Measurements from ENCODE around the gene PDGFD.

The PDGFD gene

GRCh38 chr11:104164028-104164520, at the start of gene PDGFD:
Gene PDGFD, minus strand, starts transcription at chr11:104164147.
- peak in 1 of 2 donors; percentile 22 for DNase-seq (ENCODE audit: low read depth in 2 of 2, low spot score in 1 of 2)

- DNase-seq (ENCODE audit: low read depth in 2 of 2, low spot score in 1 of 2), result no peak
Measured at GRCh38 chr11:104206936-104207335, 43.0 kb upstream of the PDGFD start.

GRCh38 chr11:104205838-104206237, 41.9 kb upstream of the PDGFD start:
- DNase-seq (ENCODE audit: low read depth in 2 of 2, low spot score in 1 of 2), result no peak

- DNase-seq (ENCODE audit: low read depth in 2 of 2, low spot score in 1 of 2), result no peak
Measured at GRCh38 chr11:104200688-104201087, 36.7 kb upstream of the PDGFD start.

GRCh38 chr11:104199053-104199452, 35.1 kb upstream of the PDGFD start:
- no peak for DNase-seq (ENCODE audit: low read depth in 2 of 2, low spot score in 1 of 2)

GRCh38 chr11:104198576-104198975, 34.6 kb upstream of the PDGFD start:
- DNase-seq (ENCODE audit: low read depth in 2 of 2, low spot score in 1 of 2), result no peak

- DNase-seq (ENCODE audit: low read depth in 2 of 2, low spot score in 1 of 2), result no peak
Measured at GRCh38 chr11:104191124-104191523, 27.2 kb upstream of the PDGFD start.

GRCh38 chr11:104183593-104183992, 19.6 kb upstream of the PDGFD start:
- no peak for DNase-seq (ENCODE audit: low read depth in 2 of 2, low spot score in 1 of 2)

GRCh38 chr11:104175769-104176168, 11.8 kb upstream of the PDGFD start:
- no peak for DNase-seq (ENCODE audit: low read depth in 2 of 2, low spot score in 1 of 2)

GRCh38 chr11:104169091-104169490, 5.1 kb upstream of the PDGFD start:
- no peak for DNase-seq (ENCODE audit: low read depth in 2 of 2, low spot score in 1 of 2)

- no peak for DNase-seq (ENCODE audit: low read depth in 2 of 2, low spot score in 1 of 2)
Measured at GRCh38 chr11:104165014-104165413, 1.1 kb upstream of the PDGFD start.

GRCh38 chr11:104163100-104164027, 583 bp downstream of the PDGFD start:
- DNase-seq (ENCODE audit: low read depth in 2 of 2, low spot score in 1 of 2), result no peak

GRCh38 chr11:104161751-104162450, 2.0 kb downstream of the PDGFD start:
- DNase-seq (ENCODE audit: low read depth in 2 of 2, low spot score in 1 of 2), result no peak

GRCh38 chr11:104159356-104159755, 4.6 kb downstream of the PDGFD start:
- no peak for DNase-seq (ENCODE audit: low read depth in 2 of 2, low spot score in 1 of 2)

GRCh38 chr11:104155375-104155774, 8.6 kb downstream of the PDGFD start:
- DNase-seq (ENCODE audit: low read depth in 2 of 2, low spot score in 1 of 2), result no peak

GRCh38 chr11:104154296-104154695, 9.7 kb downstream of the PDGFD start:
- no peak for DNase-seq (ENCODE audit: low read depth in 2 of 2, low spot score in 1 of 2)

GRCh38 chr11:104152941-104153505, 10.9 kb downstream of the PDGFD start:
- no peak for DNase-seq (ENCODE audit: low read depth in 2 of 2, low spot score in 1 of 2)

GRCh38 chr11:104151404-104152204, 12.3 kb downstream of the PDGFD start:
- no peak for DNase-seq (ENCODE audit: low read depth in 2 of 2, low spot score in 1 of 2)

- DNase-seq (ENCODE audit: low read depth in 2 of 2, low spot score in 1 of 2), result no peak
Measured at GRCh38 chr11:104148706-104149105, 15.2 kb downstream of the PDGFD start.

- no peak for DNase-seq (ENCODE audit: low read depth in 2 of 2, low spot score in 1 of 2)
Measured at GRCh38 chr11:104148074-104148473, 15.9 kb downstream of the PDGFD start.

- DNase-seq (ENCODE audit: low read depth in 2 of 2, low spot score in 1 of 2), result no peak
Measured at GRCh38 chr11:104146943-104147342, 17.0 kb downstream of the PDGFD start.

Measured in stimulated activated CD8-positive, alpha-beta memory T cell treated with anti-CD3 and anti-CD28 coated beads, Interleukin-4, amount 100 ng/mL, for 4 hours (primary cell).